Activated CD4-positive, alpha-beta T cell treated with anti-CD3 and anti-CD28 coated beads for 24 hours (primary cell): Measurements from ENCODE around the gene EVX2.

Source experiments
- DNase-seq, 2 donors: peaks; one replicate each; pipeline ENCODE4 v3.0.0-alpha.2; 2020; ENCODE audit warnings: low read depth in 2 of 2

EVX2 gene

GRCh38 chr2:176066645-176067588 lies 16.8 kb downstream of the EVX2 start:
- DNase-seq, result no peak

GRCh38 chr2:176063958-176064357 lies 19.8 kb downstream of the EVX2 start:
- no peak for DNase-seq

- no peak for DNase-seq
These were observed 27.4 kb downstream of the EVX2 start for GRCh38 chr2:176056406-176056805.

- DNase-seq, result no peak
These were observed 44.4 kb downstream of the EVX2 start for GRCh38 chr2:176039375-176039774.

DNA sequence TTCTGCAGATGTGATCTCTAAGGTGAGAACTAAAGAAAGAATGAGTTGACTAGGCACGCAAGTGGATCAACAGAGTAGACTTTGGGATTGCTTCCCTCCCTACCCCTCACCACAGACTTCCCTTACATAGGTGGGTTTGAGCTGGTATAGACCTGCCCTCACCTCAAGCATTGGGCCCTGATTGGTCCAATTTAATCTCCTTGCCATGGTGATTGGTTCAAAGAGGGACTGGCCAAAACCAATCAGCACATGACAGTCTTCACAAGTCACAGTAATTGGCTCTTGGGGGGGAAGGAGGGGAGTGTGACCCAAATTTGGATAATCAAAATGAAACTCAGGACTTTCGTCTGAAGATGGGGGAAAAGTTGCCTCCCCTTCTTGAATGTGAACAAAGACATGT lies 45.1 kb downstream of the EVX2 start:
- no peak for DNase-seq

DNA sequence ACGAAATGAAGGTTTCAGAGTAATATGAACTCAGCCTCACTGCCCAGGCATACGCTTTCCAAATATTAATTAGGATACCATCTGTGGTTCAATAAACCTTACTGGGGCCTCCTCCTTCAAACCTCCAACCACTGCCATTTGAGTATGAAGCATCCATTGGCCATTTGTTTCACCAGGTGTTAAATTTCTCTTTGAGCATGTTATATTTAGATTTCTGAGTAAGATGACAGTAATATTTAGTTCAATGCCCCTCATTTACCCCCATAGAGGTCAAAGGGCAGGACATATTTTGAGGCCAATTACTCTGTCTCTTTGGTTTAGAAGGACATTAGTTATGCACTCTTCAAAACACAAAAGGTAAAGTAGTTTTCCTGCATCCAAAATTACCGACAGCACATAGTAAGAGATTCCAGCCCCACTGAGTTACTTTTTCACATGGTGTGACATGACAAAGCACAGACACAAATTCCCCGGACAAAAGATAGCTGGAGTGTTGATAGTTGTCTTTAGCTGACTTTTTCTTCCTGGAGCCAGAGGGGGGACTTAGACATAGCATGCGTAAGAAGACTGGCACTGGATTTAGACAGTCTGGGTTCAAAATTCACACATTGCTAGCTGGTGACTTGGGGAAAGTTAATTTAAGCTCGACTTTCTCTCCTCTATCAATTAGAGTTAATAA lies 48.6 kb downstream of the EVX2 start:
- no peak for DNase-seq

GRCh38 chr2:176027806-176028205 lies 56.0 kb downstream of the EVX2 start:
- no peak for DNase-seq
